ENCODE data around the gene NME4.

DNA sequence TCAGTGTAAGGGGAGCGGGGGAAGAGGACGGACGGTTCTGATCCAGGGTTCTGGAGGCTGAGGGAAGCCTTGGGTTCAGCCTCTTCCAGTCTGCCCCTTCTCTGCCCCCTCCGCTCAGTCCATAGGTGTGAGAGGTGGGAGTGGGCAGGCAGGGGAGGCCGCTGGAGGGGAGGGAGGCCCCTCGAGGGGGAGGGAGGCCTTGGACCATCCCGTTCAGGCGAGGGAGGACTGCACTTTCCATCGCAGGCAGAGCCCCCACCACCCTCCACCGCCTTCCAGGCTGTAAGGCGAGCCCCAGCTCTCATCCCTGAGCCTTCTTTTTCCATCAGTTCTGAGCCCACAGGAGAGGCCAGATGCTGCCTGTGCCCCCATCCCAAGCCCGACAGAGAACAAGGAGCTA lies 40.3 kb upstream of the NME4 start:
- no peak for TF ChIP-seq EZH2 (IDR thresholded peaks at IDR 0.05; ENCODE audit: low read depth)
- TF ChIP-seq, protein P1, sequence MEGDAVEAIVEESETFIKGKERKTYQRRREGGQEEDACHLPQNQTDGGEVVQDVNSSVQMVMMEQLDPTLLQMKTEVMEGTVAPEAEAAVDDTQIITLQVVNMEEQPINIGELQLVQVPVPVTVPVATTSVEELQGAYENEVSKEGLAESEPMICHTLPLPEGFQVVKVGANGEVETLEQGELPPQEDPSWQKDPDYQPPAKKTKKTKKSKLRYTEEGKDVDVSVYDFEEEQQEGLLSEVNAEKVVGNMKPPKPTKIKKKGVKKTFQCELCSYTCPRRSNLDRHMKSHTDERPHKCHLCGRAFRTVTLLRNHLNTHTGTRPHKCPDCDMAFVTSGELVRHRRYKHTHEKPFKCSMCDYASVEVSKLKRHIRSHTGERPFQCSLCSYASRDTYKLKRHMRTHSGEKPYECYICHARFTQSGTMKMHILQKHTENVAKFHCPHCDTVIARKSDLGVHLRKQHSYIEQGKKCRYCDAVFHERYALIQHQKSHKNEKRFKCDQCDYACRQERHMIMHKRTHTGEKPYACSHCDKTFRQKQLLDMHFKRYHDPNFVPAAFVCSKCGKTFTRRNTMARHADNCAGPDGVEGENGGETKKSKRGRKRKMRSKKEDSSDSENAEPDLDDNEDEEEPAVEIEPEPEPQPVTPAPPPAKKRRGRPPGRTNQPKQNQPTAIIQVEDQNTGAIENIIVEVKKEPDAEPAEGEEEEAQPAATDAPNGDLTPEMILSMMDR (conservative IDR thresholded peaks at IDR 0.05), result no peak

Measured in PC-9 (cell line).